ENCODE results near the gene ZFAND2B. TPM values are rescaled to one million over a fixed set of nuclear protein-coding genes. Genes with fewer than 3 reads are reported as not detected.
A peak's percentile ranks its signal among the peaks of the same experiment; 100 is the strongest.

Gene ZFAND2B
- total RNA-seq, 2 experiments from 2014 or later = 65.9 to 67.4 TPM

- Histone ChIP-seq H3K36me3 (ENCODE audit: insufficient read depth, low read length) (peaks cover 67% of the 10 kb centered on the region), H3K27me3 (ENCODE audit: control insufficient read depth in 1 of 2, insufficient read depth in 2 of 2, low read length in 2 of 2) (no peaks in the 10 kb centered on the region), H3K9me3 (ENCODE audit: control insufficient read depth in 1 of 2, insufficient read depth in 1 of 2, low read length in 2 of 2) (no peaks in the 10 kb centered on the region), H3K27ac (ENCODE audit: low read depth in 1 of 2, low read length in 2 of 2) (no peak overlapping the region), H3K4me3 (ENCODE audit: low read length) (no peak overlapping the region), H3K4me1 (ENCODE audit: insufficient read depth, low read length) (peaks cover 29% of the 10 kb centered on the region)
- H3K27me3 Mint-ChIP-seq = no peaks in the 10 kb centered on the region
- no peaks in the 10 kb centered on the region for H3K9me3 Mint-ChIP-seq
- intact Hi-C loops (cut with DNase I, micrococcal nuclease) = no loop called here
- H3K27ac Mint-ChIP-seq = peak overlapping the region; percentile 37
- ChIA-PET POLR2A (interaction anchor here (0.7 to 1.9 kb wide), 3 partner anchors 11 to 28 kb away, joined by 3 to 9 read pairs (median 4); partner anchors contain the start of genes GLB1L, STK16, TUBA4A and ZFAND2B), CTCF (interaction anchor here (1.3 kb wide), 1 partner anchor 61 kb away, joined by 7 read pairs; no protein-coding TSS in a partner anchor)
- H3K4me3 Mint-ChIP-seq = no peak overlapping the region
- no peak for DNase-seq
- ATAC-seq (ENCODE audit: poor library complexity) = no peak
- no peak for TF ChIP-seq CTCF (IDR thresholded peaks at IDR 0.05)
- H3K4me1 Mint-ChIP-seq (ENCODE audit: low read depth) = peaks cover 36% of the 10 kb centered on the region
- H3K36me3 Mint-ChIP-seq (ENCODE audit: low read depth) = peaks cover 86% of the 10 kb centered on the region
Observed at GRCh38 chr2:219234331-219234730, 27.7 kb downstream of the ZFAND2B start.

- intact Hi-C loops (cut with DNase I, micrococcal nuclease) = no loop called here
- Mint-ChIP-seq H3K27ac (peak overlapping the region; percentile 96), H3K36me3 (ENCODE audit: low read depth) (peaks cover 27% of the 10 kb centered on the region), H3K4me1 (ENCODE audit: low read depth) (peaks cover 54% of the 10 kb centered on the region), H3K9me3 (no peaks in the 10 kb centered on the region), H3K27me3 (no peaks in the 10 kb centered on the region), H3K4me3 (peak overlapping the region; percentile 76)
- no peaks in the 10 kb centered on the region for H3K27me3 ChIP-seq (ENCODE audit: control insufficient read depth in 1 of 2, insufficient read depth in 2 of 2, low read length in 2 of 2)
- no peak for ATAC-seq (ENCODE audit: poor library complexity)
- TF ChIP-seq CTCF (IDR thresholded peaks at IDR 0.05) = no peak
- ChIA-PET POLR2A (interaction anchor here (3.4 kb wide), 1 partner anchor 11 kb away, joined by 68 read pairs; the partner anchor contains the start of genes TUBA4A and TUBA4B), CTCF (no interaction called here)
- peak in 2 of 14 experiments; percentile 29 to 47 for DNase-seq
- no peak overlapping the region for H3K27ac ChIP-seq (ENCODE audit: low read depth in 1 of 2, low read length in 2 of 2)
- no peaks in the 10 kb centered on the region for H3K9me3 ChIP-seq (ENCODE audit: control insufficient read depth in 1 of 2, insufficient read depth in 1 of 2, low read length in 2 of 2)
- peaks cover 42% of the 10 kb centered on the region for H3K4me1 ChIP-seq (ENCODE audit: insufficient read depth, low read length)
- H3K4me3 ChIP-seq (ENCODE audit: low read length) = no peak overlapping the region
- H3K36me3 ChIP-seq (ENCODE audit: insufficient read depth, low read length) = peaks cover 7% of the 10 kb centered on the region
Observed at GRCh38 chr2:219243291-219243761, 36.7 kb downstream of the ZFAND2B start.

GRCh38 chr2:219244789-219245147 is 38.2 kb downstream of the ZFAND2B start:
- Mint-ChIP-seq H3K4me1 (ENCODE audit: low read depth) (peaks cover 68% of the 10 kb centered on the region), H3K9me3 (no peaks in the 10 kb centered on the region), H3K27ac (peak overlapping the region; percentile 96), H3K27me3 (no peaks in the 10 kb centered on the region), H3K36me3 (ENCODE audit: low read depth) (peaks cover 29% of the 10 kb centered on the region), H3K4me3 (peak overlapping the region; percentile 88)
- Histone ChIP-seq H3K27me3 (ENCODE audit: control insufficient read depth in 1 of 2, insufficient read depth in 2 of 2, low read length in 2 of 2) (no peaks in the 10 kb centered on the region), H3K36me3 (ENCODE audit: insufficient read depth, low read length) (peaks cover 22% of the 10 kb centered on the region), H3K9me3 (ENCODE audit: control insufficient read depth in 1 of 2, insufficient read depth in 1 of 2, low read length in 2 of 2) (no peaks in the 10 kb centered on the region), H3K4me1 (ENCODE audit: insufficient read depth, low read length) (peaks cover 57% of the 10 kb centered on the region), H3K27ac (ENCODE audit: low read depth in 1 of 2, low read length in 2 of 2) (peak overlapping the region; percentile 95 to 98), H3K4me3 (ENCODE audit: low read length) (peak overlapping the region; percentile 99)
- no peak for TF ChIP-seq CTCF (IDR thresholded peaks at IDR 0.05)
- ChIA-PET CTCF (interaction anchor here (0.6 to 2.3 kb wide), 4 partner anchors 14 to 50 kb away, joined by 3 to 26 read pairs (median 4); no protein-coding TSS in a partner anchor), POLR2A (interaction anchor here (0.7 to 7.3 kb wide), 15 partner anchors 9 to 958 kb away, joined by 3 to 181 read pairs (median 7); partner anchors contain the start of genes ANKZF1, ATG9A, CNPPD1 and DNAJB2)
- intact Hi-C loops (cut with DNase I, micrococcal nuclease) = loop anchor here (1.0 to 5.0 kb wide), 4 partner anchors 9 to 67 kb away; partner anchors contain the start of genes ANKZF1 (in 1 of the 2), ATG9A (in 1 of the 2), CNPPD1 (in 1 of the 2) and RETREG2 (in 1 of the 2)
- DNase-seq (no peak), ATAC-seq (ENCODE audit: poor library complexity) (no peak)
